MM.1S (cell line): ENCODE results near the gene PCNX3.
"Not testable (repeated sequence)": the region's sequence is repeated elsewhere in the genome, so short reads cannot be mapped to it uniquely, and the experiment has no call there.

Experiments used
- DNase-seq: peaks from one replicate; pipeline ENCODE4 v3.0.0-alpha.2; 2015
- H2AFZ ChIP-seq: fragments of 300-600 bp; sonication (generic); 2 replicates; pipeline ENCODE4 v1.6.0; 2016; ENCODE audit warnings: antibody characterized with exemption, low read length
- H3F3A ChIP-seq: fragments of 300-600 bp; sonication (generic); 2 replicates; pipeline ENCODE4 v1.6.1; 2016; ENCODE audit warnings: mild to moderate bottlenecking, antibody characterized with exemption, low read length, moderate library complexity, mixed read lengths; ENCODE audit not compliant: insufficient read depth
- H3K27ac ChIP-seq: fragments of 300-600 bp; sonication (generic); 2 replicates; pipeline ENCODE4 v1.5.1; 2016; ENCODE audit warnings: mild to moderate bottlenecking, low read length
- H3K27me3 ChIP-seq: fragments of 300-600 bp; sonication (generic); replicated peaks from 2 replicates; pipeline ENCODE4 v1.6.0; 2016; ENCODE audit warnings: low read length; ENCODE audit not compliant: insufficient read depth
- H3K36me3 ChIP-seq: fragments of 300-600 bp; sonication (generic); replicated peaks from 2 replicates; pipeline ENCODE4 v1.6.1; 2016; ENCODE audit warnings: mild to moderate bottlenecking, low read length, mixed read lengths; ENCODE audit not compliant: insufficient read depth
- H3K4me1 ChIP-seq: fragments of 300-600 bp; sonication (generic); 2 replicates; pipeline ENCODE4 v1.6.1; 2016; ENCODE audit warnings: low read length, mixed read lengths
- H3K4me2 ChIP-seq: fragments of 300-600 bp; sonication (generic); 2 replicates; pipeline ENCODE4 v1.6.0; 2016; ENCODE audit warnings: low read depth, low read length
- H3K4me3 ChIP-seq: fragments of 300-600 bp; sonication (generic); 2 replicates; pipeline ENCODE4 v1.5.1; 2016; ENCODE audit warnings: low read length, mixed read lengths
- H3K79me2 ChIP-seq: fragments of 300-600 bp; sonication (generic); 2 replicates; pipeline ENCODE4 v1.6.1; 2016; ENCODE audit warnings: mixed run types, low read length, mixed read lengths
- H3K9ac ChIP-seq: fragments of 300-600 bp; sonication (generic); 2 replicates; pipeline ENCODE4 v1.6.1; 2016; ENCODE audit warnings: low read length, mixed read lengths
- H3K9me2 ChIP-seq: fragments of 300-600 bp; sonication (generic); replicated peaks from 2 replicates; pipeline ENCODE4 v1.6.1; 2016; ENCODE audit warnings: mild to moderate bottlenecking, low read length, mixed read lengths; ENCODE audit not compliant: insufficient read depth
- H3K9me3 ChIP-seq: fragments of 300-600 bp; sonication (generic); replicated peaks from 2 replicates; pipeline ENCODE4 v1.6.1; 2016; ENCODE audit warnings: mild to moderate bottlenecking, low read length, mixed read lengths; ENCODE audit not compliant: insufficient read depth
- H4K20me1 ChIP-seq: fragments of 300-600 bp; sonication (generic); 2 replicates; pipeline ENCODE4 v1.6.1; 2016; ENCODE audit warnings: mild to moderate bottlenecking, low read length, moderate library complexity, mixed read lengths; ENCODE audit not compliant: insufficient read depth
- EZH2 ChIP-seq: fragments of 300-600 bp; sonication (generic); optimal IDR thresholded peaks from 2 replicates; pipeline ENCODE3; 2017; ENCODE audit warnings: low read depth, mild to moderate bottlenecking, antibody characterized with exemption, low read length, mixed read lengths
- EZH2phosphoT487 ChIP-seq: fragments of 300-600 bp; sonication (generic); IDR thresholded peaks from 2 replicates; pipeline ENCODE4 v1.6.1; 2018; ENCODE audit warnings: antibody characterized with exemption, low read length
- TF ChIP-seq, protein P1 (sequence below): fragments of 300-600 bp; sonication (generic); IDR thresholded peaks from 2 replicates; pipeline ENCODE4 v1.5.1; 2016; ENCODE audit warnings: antibody characterized with exemption, low read length, mixed read lengths

Gene PCNX3

DNA sequence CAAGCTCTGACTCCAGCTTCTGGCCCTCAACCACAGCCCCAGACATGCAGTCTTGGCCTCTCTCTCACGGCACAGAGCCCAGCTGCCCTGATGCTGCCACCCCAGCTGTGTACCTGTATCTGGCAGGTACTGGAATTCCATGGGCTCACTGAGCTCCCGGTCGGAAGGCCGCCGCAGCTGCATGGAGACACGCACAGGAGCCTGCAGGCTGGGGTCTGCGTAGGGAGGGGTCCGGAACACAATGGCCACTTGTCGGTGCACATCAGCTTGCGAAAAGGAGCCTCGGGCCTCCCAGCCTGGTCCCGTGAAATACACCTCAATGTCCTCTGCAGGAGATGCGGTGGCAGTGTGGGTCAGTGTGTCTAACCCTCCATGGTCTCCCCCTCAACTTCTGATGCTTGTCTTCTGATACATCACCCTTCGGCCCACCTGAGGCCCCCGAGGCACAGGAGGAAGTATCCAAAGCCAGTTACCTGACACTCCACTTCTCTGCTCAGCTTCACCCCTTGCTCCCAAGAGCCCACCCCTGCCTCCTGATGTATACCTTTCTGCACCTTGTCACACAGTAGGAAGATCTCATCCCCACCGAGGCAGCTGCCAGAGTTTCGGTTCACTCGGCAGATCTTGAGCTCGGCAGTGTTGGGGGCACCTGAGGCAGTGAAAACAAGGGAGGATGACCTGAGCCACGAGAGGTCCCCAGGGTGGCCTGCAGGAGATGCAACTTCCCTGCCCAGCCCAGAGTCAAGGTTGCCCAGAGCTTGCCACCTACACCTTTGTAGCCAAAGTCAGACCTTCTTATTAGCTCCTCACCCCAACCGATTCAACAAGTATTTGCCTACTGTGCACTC, 42.8 kb downstream of the PCNX3 start:
- no peak overlapping the region for H3K4me3 ChIP-seq
- H2AFZ ChIP-seq = no peak overlapping the region
- no peaks in the 10 kb centered on the region for H3K9me3 ChIP-seq
- H3K36me3 ChIP-seq = 0 out of 2 replicates have a peak, but pooled peaks cover 5% of the 10 kb centered on the region
- H3K9me2 ChIP-seq = no peaks in the 10 kb centered on the region
- H3K4me1 ChIP-seq = peaks cover 15% of the 10 kb centered on the region
- DNase-seq = no peak
- peaks cover 45% of the 10 kb centered on the region for H3K79me2 ChIP-seq
- no peak overlapping the region for H3K9ac ChIP-seq
- H3K4me2 ChIP-seq = no peak overlapping the region
- H3F3A ChIP-seq = peaks cover 14% of the 10 kb centered on the region
- H3K27me3 ChIP-seq = no peaks in the 10 kb centered on the region
- TF ChIP-seq, protein P1, sequence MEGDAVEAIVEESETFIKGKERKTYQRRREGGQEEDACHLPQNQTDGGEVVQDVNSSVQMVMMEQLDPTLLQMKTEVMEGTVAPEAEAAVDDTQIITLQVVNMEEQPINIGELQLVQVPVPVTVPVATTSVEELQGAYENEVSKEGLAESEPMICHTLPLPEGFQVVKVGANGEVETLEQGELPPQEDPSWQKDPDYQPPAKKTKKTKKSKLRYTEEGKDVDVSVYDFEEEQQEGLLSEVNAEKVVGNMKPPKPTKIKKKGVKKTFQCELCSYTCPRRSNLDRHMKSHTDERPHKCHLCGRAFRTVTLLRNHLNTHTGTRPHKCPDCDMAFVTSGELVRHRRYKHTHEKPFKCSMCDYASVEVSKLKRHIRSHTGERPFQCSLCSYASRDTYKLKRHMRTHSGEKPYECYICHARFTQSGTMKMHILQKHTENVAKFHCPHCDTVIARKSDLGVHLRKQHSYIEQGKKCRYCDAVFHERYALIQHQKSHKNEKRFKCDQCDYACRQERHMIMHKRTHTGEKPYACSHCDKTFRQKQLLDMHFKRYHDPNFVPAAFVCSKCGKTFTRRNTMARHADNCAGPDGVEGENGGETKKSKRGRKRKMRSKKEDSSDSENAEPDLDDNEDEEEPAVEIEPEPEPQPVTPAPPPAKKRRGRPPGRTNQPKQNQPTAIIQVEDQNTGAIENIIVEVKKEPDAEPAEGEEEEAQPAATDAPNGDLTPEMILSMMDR = no peak
- TF ChIP-seq EZH2phosphoT487 = no peak
- TF ChIP-seq EZH2 = no peak
- no peaks in the 10 kb centered on the region for H4K20me1 ChIP-seq
- no peak overlapping the region for H3K27ac ChIP-seq

DNA sequence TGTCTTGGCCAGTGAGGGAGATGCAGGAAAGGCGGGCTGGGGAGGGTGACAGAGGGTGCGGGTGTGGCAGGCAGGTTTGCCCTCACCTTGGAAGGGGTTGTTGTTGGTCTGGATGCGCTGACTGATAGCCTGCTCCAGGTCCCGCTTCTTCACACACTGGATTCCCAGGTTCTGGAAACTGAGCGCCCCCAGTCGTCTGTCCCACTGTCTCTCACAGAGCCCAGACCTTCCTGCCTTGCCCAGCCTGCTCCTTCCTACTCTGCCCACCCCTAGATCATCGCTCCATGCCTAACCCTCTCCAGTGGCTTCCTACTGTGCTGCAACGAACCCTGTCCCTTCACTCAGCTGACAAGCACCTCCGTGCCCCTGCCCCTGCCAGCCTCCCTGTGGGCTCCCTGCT, 44.5 kb downstream of the PCNX3 start:
- peaks cover 45% of the 10 kb centered on the region for H3K79me2 ChIP-seq
- no peak overlapping the region for H3K27ac ChIP-seq
- no peaks in the 10 kb centered on the region for H3K27me3 ChIP-seq
- H3K9me3 ChIP-seq = no peaks in the 10 kb centered on the region
- TF ChIP-seq EZH2phosphoT487 = no peak
- no peak for TF ChIP-seq EZH2
- TF ChIP-seq, protein P1 = no peak
- H4K20me1 ChIP-seq = no peaks in the 10 kb centered on the region
- no peak overlapping the region for H3K4me3 ChIP-seq
- no peaks in the 10 kb centered on the region for H3K9me2 ChIP-seq
- no peak overlapping the region for H2AFZ ChIP-seq
- no peak overlapping the region for H3K9ac ChIP-seq
- peaks cover 13% of the 10 kb centered on the region for H3F3A ChIP-seq
- peaks cover 9% of the 10 kb centered on the region; the same call in 1 of the 2 replicates for H3K4me1 ChIP-seq
- 0 out of 2 replicates have a peak, but pooled peaks cover 5% of the 10 kb centered on the region for H3K36me3 ChIP-seq
- no peak overlapping the region for H3K4me2 ChIP-seq
- DNase-seq = no peak

DNA sequence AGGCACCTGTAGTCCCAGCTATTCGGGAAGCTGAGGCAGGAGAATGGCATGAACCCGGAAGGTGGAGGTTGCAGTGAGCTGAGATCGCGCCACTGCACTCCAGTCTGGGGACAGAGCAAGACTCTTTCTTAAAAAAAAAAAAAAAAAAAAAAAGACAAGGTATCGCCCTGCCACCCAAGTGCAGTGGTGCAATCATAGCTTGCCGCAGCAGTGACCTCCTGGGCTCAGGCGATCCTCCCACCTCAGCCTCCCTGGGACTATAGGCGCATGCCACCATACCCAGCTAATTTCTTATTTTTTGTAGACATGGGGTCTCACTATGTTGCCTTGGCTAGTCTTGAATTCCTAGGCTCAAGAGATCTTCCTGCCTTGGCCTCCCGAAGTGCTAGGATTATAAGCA, 45.3 kb downstream of the PCNX3 start:
- not testable (repeated sequence) for H3K9ac ChIP-seq, H3K4me2 ChIP-seq, H3K4me3 ChIP-seq, H4K20me1 ChIP-seq, H3K27me3 ChIP-seq, DNase-seq, H3K36me3 ChIP-seq, H2AFZ ChIP-seq, H3K4me1 ChIP-seq, H3K9me2 ChIP-seq, H3K27ac ChIP-seq, H3K9me3 ChIP-seq
- H3K79me2 ChIP-seq = peaks cover 45% of the 10 kb centered on the region
- peaks cover 13% of the 10 kb centered on the region for H3F3A ChIP-seq
